T-cell (primary cell): ENCODE measurements around the gene APC2. TPM values are rescaled to one million over a fixed set of nuclear protein-coding genes. Genes with fewer than 3 reads are reported as not detected.

Experiments
- ATAC-seq, 4 experiments: fragments of 200-7000 bp in 3 of 4; fragments of 150-1000 bp in 1 of 4; cut with Tn5 transposase; replicated peaks in 1 of 4; 1 replicate in 3 of 4; 2 replicates in 1 of 4; pipeline ENCODE4 v1.10.0; 2021; ENCODE audit warnings: moderate library complexity in 3 of 4, mild to moderate bottlenecking in 2 of 4, moderate number of reproducible peaks in 1 of 4
- CTCF ChIA-PET, 2 donors: fragments of 300-600 bp; sonication (Branson Sonifier 250); formaldehyde crosslinking; loops; one replicate each; lab custom pipeline; 2022; ENCODE audit warnings: antibody characterized with exemption in 2 of 2; lab: Charles Lee
- POLR2A ChIA-PET, 2 donors: fragments of 300-600 bp; sonication (Branson Sonifier 250); formaldehyde crosslinking; loops; one replicate each; lab custom pipeline; 2022; ENCODE audit warnings: antibody characterized with exemption in 2 of 2; lab: Charles Lee
- DNase-seq, 35 experiments: peaks; one replicate each; pipeline versions ENCODE4 v3.0.0 to v3.0.0-alpha.2; 2013 to 2023
- H3K27ac ChIP-seq: one replicate; pipeline ENCODE4 v1.5.1; 2013; ENCODE audit warnings: low read length
- H3K27me3 ChIP-seq, 2 experiments: replicated peaks in 1 of 2; 1 replicate in 1 of 2; 2 replicates in 1 of 2; pipeline versions ENCODE4 v1.6.1 to v1.7.0; 2013; ENCODE audit warnings: low read length in 1 of 2, mixed read lengths in 1 of 2; ENCODE audit not compliant: control insufficient read depth in 2 of 2, insufficient read depth in 2 of 2; ENCODE audit errors: extremely low read depth in 1 of 2
- H3K36me3 ChIP-seq, 2 donors: 1 replicate in 1 of 2; 2 replicates in 1 of 2; pipeline versions ENCODE4 v1.6.1 to v1.7.0; 2013; ENCODE audit warnings: low read length in 1 of 2; ENCODE audit not compliant: control insufficient read depth in 2 of 2, insufficient read depth in 1 of 2; ENCODE audit errors: extremely low read depth in 1 of 2
- H3K4me1 ChIP-seq, 2 experiments: 1 replicate in 1 of 2; 2 replicates in 1 of 2; pipeline versions ENCODE4 v1.6.1 to v1.7.0; 2013; ENCODE audit warnings: low read length in 2 of 2, mixed read lengths in 1 of 2; ENCODE audit not compliant: insufficient read depth in 2 of 2, control insufficient read depth in 1 of 2; ENCODE audit errors: extremely low read depth in 1 of 2
- H3K4me3 ChIP-seq, 2 donors: 1 replicate in 1 of 2; 2 replicates in 1 of 2; pipeline versions ENCODE4 v1.5.1 to v1.7.0; 2013; ENCODE audit warnings: mild to moderate bottlenecking in 2 of 2, low read length in 1 of 2, moderate library complexity in 1 of 2; ENCODE audit not compliant: control insufficient read depth in 1 of 2; ENCODE audit errors: extremely low read depth in 1 of 2
- H3K9me3 ChIP-seq: 2 replicates; pipeline ENCODE4 v1.7.0; 2013
- H3K27ac Mint-ChIP-seq, 2 donors: one replicate each; pipeline ENCODE4 v1.8.0; 2020 to 2021; ENCODE audit warnings: mild to moderate bottlenecking in 2 of 2, mixed read lengths in 2 of 2
- H3K27me3 Mint-ChIP-seq, 2 donors: one replicate each; pipeline ENCODE4 v1.8.0; 2021 to 2022; ENCODE audit warnings: mixed read lengths in 2 of 2
- H3K36me3 Mint-ChIP-seq: one replicate; pipeline ENCODE4 v1.8.0; 2021; ENCODE audit warnings: mixed read lengths
- H3K4me1 Mint-ChIP-seq, 3 donors: one replicate each; pipeline ENCODE4 v1.8.0; 2020 to 2022; ENCODE audit warnings: mixed read lengths in 3 of 3, mild to moderate bottlenecking in 1 of 3
- H3K4me3 Mint-ChIP-seq, 3 donors: one replicate each; pipeline ENCODE4 v1.8.0; 2020 to 2022; ENCODE audit warnings: mild to moderate bottlenecking in 3 of 3, mixed read lengths in 3 of 3, moderate library complexity in 3 of 3
- H3K9me3 Mint-ChIP-seq, 3 donors: one replicate each; pipeline ENCODE4 v1.8.0; 2020 to 2022; ENCODE audit warnings: mixed read lengths in 3 of 3
- WGBS: methylation state at CpG from one replicate; pipeline ENCODE4 v1.1.5; 2013; ENCODE audit warnings: missing lambda C conversion rate; ENCODE audit not compliant: insufficient coverage; 5-methylcytosine and 5-hydroxymethylcytosine counted together
- total RNA-seq, 35 experiments: library from RNA in 6 of 35; stranded (reverse) in 6 of 35; fragments of 120-200 nt in 1 of 35; gene quantifications; one replicate each; pipeline versions ENCODE4 v1.2.1 to v1.2.4 and lab custom pipeline; 2013 to 2026

APC2 gene
- total RNA-seq, 5 donors from 2014 or later (not counting 1 experiment from before 2014, with no cell fraction given), result 0.08 to 0.29 (median 0.13) TPM

DNA sequence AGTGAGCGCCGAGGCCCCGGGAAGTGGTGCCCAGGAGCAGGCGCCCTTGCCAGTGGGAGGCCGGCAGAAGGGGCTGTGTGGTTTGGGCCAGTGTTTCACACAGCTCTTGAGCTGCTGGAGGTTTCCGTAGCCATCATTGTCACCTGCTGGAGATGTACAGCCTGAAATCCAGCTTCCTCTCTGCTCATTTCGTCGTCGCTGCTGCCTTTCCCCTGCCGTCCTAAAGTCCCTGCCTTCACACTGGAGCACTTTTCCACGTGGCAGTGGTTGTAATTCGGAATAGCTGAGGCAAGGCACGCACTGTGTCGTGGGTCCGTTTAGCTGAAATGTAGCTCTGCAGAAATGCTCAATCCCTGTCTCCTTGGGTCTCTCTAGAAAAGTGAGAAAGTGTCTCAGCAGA is 29.3 kb upstream of the APC2 start:
- Histone ChIP-seq H3K4me3 (no peak overlapping the region), H3K36me3 (peaks cover 56 to 81% of the 10 kb centered on the region in 2 donors), H3K27ac (no peak overlapping the region), H3K9me3 (no peaks in the 10 kb centered on the region), H3K27me3 (no peaks in the 10 kb centered on the region), H3K4me1 (peaks cover 0 to 25% of the 10 kb centered on the region in 2 experiments)
- Mint-ChIP-seq H3K36me3 (peaks cover 41% of the 10 kb centered on the region), H3K4me3 (no peak overlapping the region), H3K27me3 (no peaks in the 10 kb centered on the region), H3K4me1 (peaks cover 25 to 27% (median 26%) of the 10 kb centered on the region in 3 donors), H3K27ac (no peak overlapping the region), H3K9me3 (no peaks in the 10 kb centered on the region)
- no peak for DNase-seq
- POLR2A ChIA-PET, result interaction anchor here in 1 of 2 donors (0.9 kb wide), 1 partner anchor 34 kb away, joined by 5 read pairs; no protein-coding TSS in a partner anchor
- WGBS, result 89% methylated on average over 14 of the region's 15 CpGs
- CTCF ChIA-PET, result interaction anchor here in 1 of 2 donors (0.7 kb wide), 1 partner anchor 65 kb away, joined by 3 read pairs; no protein-coding TSS in a partner anchor
- no peak for ATAC-seq

DNA sequence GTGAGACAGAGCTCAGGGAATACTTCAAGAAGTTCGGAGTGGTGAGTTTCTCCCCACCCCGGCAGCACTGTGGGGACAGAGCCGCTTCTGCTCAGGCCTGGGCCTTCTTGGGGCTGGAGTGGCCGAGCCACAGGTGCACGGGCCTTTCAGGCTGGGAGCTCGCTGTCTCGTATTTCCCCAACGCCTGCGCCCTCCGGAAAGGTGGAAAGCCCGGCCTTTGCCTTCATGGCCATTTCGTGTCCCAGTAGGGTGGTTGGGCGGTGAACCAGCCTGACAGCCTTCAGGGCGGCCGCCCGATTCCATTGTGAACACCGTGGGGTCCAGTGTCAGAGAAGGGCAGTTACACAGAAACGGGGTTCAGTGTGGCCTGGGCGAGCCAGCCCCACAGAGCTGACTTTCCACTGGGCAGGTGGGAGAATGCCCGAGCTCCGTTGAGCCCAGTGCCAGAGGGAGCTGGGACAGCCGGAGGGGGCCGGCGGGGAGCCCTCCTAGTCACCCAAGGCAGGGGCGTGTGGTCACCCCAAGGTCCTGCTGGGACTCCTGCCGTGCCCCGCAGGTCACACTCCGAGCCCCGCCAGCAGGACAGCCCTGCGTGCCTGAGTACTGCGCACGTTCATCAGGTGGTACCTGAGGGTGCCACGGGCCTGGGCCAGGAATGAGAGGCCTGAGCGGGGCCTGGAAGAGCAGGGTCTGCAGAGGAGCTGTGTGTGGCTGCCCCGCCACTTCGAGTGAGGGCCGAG is 28.5 kb upstream of the APC2 start:
- Mint-ChIP-seq H3K27me3 (no peaks in the 10 kb centered on the region), H3K27ac (no peak overlapping the region), H3K9me3 (no peaks in the 10 kb centered on the region), H3K4me3 (no peak overlapping the region), H3K4me1 (peaks cover 17 to 19% (median 18%) of the 10 kb centered on the region in 3 donors), H3K36me3 (peaks cover 41% of the 10 kb centered on the region)
- peak in 1 of 4 experiments; percentile 11 for ATAC-seq
- ChIA-PET CTCF (no interaction called here), POLR2A (no interaction called here)
- H3K36me3 ChIP-seq, result peaks cover 59 to 88% of the 10 kb centered on the region in 2 donors
- no peak overlapping the region for H3K4me3 ChIP-seq
- H3K4me1 ChIP-seq, result peaks cover 0 to 17% of the 10 kb centered on the region in 2 experiments
- H3K27me3 ChIP-seq, result no peaks in the 10 kb centered on the region
- H3K27ac ChIP-seq, result no peak overlapping the region
- WGBS, result 97% methylated on average over 35 of the region's 37 CpGs
- H3K9me3 ChIP-seq, result no peaks in the 10 kb centered on the region
- no peak for DNase-seq

GRCh38 chr19:1421958-1422305 is 28.0 kb upstream of the APC2 start:
- Mint-ChIP-seq H3K9me3 (no peaks in the 10 kb centered on the region), H3K27ac (no peak overlapping the region), H3K27me3 (no peaks in the 10 kb centered on the region), H3K36me3 (peaks cover 44% of the 10 kb centered on the region), H3K4me3 (no peak overlapping the region), H3K4me1 (peaks cover 12 to 14% (median 14%) of the 10 kb centered on the region in 3 donors)
- ChIA-PET POLR2A (no interaction called here), CTCF (interaction anchor here in 1 of 2 donors (0.5 kb wide), 1 partner anchor 796 kb away, joined by 3 read pairs; no protein-coding TSS in a partner anchor)
- Histone ChIP-seq H3K4me1 (peaks cover 0 to 12% of the 10 kb centered on the region in 2 experiments), H3K9me3 (no peaks in the 10 kb centered on the region), H3K36me3 (peaks cover 56 to 91% of the 10 kb centered on the region in 2 donors), H3K27me3 (no peaks in the 10 kb centered on the region), H3K27ac (no peak overlapping the region), H3K4me3 (no peak overlapping the region)
- ATAC-seq, result peak in 1 of 4 experiments; percentile 3
- DNase-seq, result no peak
- WGBS, result 93% methylated on average over 20 of the region's 22 CpGs

GRCh38 chr19:1422360-1422759 is 27.6 kb upstream of the APC2 start:
- 87% methylated on average over 13 of the region's 16 CpGs for WGBS
- CTCF ChIA-PET, result interaction anchor here in 1 of 2 donors (0.5 kb wide), 1 partner anchor 796 kb away, joined by 3 read pairs; no protein-coding TSS in a partner anchor
- H3K27me3 Mint-ChIP-seq, result no peaks in the 10 kb centered on the region

DNA sequence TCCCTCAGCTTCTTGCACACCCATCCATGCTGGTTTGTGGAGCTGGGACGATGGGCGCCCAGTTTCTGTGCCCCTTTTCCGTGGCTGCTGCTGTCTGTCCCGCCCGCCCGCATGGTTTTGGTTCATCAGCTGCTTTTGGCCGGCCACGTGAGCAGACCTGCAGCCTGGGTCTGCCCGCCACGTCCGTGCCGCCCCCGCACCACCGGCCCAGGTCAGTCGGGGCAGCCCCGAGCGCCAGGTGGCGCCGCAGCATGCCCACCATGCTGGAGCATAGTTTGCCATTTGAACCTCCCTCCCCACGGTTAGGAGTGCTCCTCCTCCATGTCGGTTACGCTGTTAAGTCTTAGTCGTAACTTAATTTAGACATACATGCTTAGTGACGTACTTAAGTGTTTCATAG is 27.0 kb upstream of the APC2 start:
- no peak overlapping the region for H3K4me3 ChIP-seq
- no peaks in the 10 kb centered on the region for H3K9me3 Mint-ChIP-seq
- H3K27me3 ChIP-seq, result no peaks in the 10 kb centered on the region
- peaks cover 3 to 6% (median 5%) of the 10 kb centered on the region in 3 donors for H3K4me1 Mint-ChIP-seq
- no peak overlapping the region for H3K4me3 Mint-ChIP-seq
- no peaks in the 10 kb centered on the region for H3K9me3 ChIP-seq
- H3K36me3 ChIP-seq, result peaks cover 54 to 90% of the 10 kb centered on the region in 2 donors
- ChIA-PET POLR2A (no interaction called here), CTCF (no interaction called here)
- no peak for ATAC-seq
- H3K36me3 Mint-ChIP-seq, result peaks cover 40% of the 10 kb centered on the region
- no peak overlapping the region for H3K27ac ChIP-seq
- no peak for DNase-seq
- no peaks in the 10 kb centered on the region for H3K27me3 Mint-ChIP-seq
- no peak overlapping the region for H3K27ac Mint-ChIP-seq
- 94% methylated on average over 17 of the region's 24 CpGs for WGBS
- peaks cover 0 to 3% of the 10 kb centered on the region in 2 experiments for H3K4me1 ChIP-seq

More at GRCh38 chr19:1422360-1422759, 27.6 kb upstream of the APC2 start:
- Mint-ChIP-seq H3K9me3 (no peaks in the 10 kb centered on the region), H3K4me3 (no peak overlapping the region), H3K27ac (no peak overlapping the region), H3K4me1 (peaks cover 8 to 11% (median 9%) of the 10 kb centered on the region in 3 donors), H3K36me3 (peaks cover 43% of the 10 kb centered on the region)
- no peak for DNase-seq
- Histone ChIP-seq H3K9me3 (no peaks in the 10 kb centered on the region), H3K36me3 (peaks cover 54 to 91% of the 10 kb centered on the region in 2 donors), H3K27ac (no peak overlapping the region), H3K4me1 (peaks cover 0 to 7% of the 10 kb centered on the region in 2 experiments), H3K4me3 (no peak overlapping the region), H3K27me3 (no peaks in the 10 kb centered on the region)
- POLR2A ChIA-PET, result no interaction called here
- peak in 1 of 4 experiments; percentile 6 for ATAC-seq

DNA sequence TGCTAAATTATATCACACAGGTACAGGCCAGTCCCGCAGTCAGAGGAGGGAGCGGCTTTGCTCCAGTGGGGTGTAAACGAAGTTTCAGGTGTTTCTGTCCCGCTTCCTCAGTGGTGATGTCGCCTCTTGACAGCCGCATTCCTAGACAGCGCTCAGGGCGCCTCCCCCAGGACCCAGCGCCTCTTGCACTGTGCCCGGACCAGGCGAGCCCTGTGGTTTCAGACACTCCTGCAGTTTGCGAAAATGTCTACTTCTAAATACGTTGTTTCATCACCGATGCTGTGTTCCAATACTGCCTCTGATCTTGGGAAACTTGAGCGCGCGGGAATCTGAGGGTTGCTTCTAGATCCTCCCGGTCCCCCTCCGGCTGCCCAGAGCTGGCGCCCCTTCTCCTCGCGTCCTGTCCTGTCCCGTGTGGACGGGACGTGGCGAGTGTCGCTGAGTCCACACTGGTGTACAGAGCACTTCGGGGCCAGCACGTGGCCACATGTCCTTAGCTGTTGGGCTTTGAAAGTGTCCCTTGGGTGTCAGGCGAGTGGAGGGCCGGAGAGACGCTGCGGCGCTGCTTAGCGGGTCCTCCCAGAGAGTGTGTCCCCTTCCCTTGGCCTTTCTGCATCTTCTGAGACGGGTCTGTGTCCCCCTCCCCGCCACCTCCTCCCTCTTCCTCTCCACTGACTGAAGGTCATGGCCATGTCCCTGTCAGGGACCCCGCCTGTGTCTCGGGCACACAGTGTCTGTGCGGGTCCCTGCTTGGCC is 26.3 kb upstream of the APC2 start:
- H3K27me3 Mint-ChIP-seq, result no peaks in the 10 kb centered on the region
- no peak overlapping the region for H3K4me3 Mint-ChIP-seq
- Histone ChIP-seq H3K36me3 (peaks cover 53 to 89% of the 10 kb centered on the region in 2 donors), H3K27ac (no peak overlapping the region), H3K27me3 (no peaks in the 10 kb centered on the region), H3K9me3 (no peaks in the 10 kb centered on the region), H3K4me3 (no peak overlapping the region), H3K4me1 (no peaks in the 10 kb centered on the region)
- H3K27ac Mint-ChIP-seq, result no peak overlapping the region
- DNase-seq, result no peak
- H3K4me1 Mint-ChIP-seq, result peaks cover 3 to 6% (median 4%) of the 10 kb centered on the region in 3 donors
- 94% methylated on average over 33 of the region's 40 CpGs for WGBS
- H3K36me3 Mint-ChIP-seq, result peaks cover 40% of the 10 kb centered on the region
- H3K9me3 Mint-ChIP-seq, result no peaks in the 10 kb centered on the region
- ChIA-PET CTCF (interaction anchor here in 1 of 2 donors (0.6 kb wide), 1 partner anchor 905 kb away, joined by 7 read pairs; no protein-coding TSS in a partner anchor), POLR2A (no interaction called here)
- ATAC-seq, result no peak
